GM23248 (cell line): ENCODE measurements around the gene FAM171A1. TPM values are rescaled to one million over a fixed set of nuclear protein-coding genes. Genes with fewer than 3 reads are reported as not detected.
"Not testable (repeated sequence)": the region's sequence is repeated elsewhere in the genome, so short reads cannot be mapped to it uniquely, and the experiment has no call there.

Source experiments
- DNase-seq: peaks from one replicate; pipeline ENCODE4 v3.0.0-alpha.2; 2015
- H2AFZ ChIP-seq: fragments of 200-600 bp; sonication (generic); 2 replicates; pipeline ENCODE4 v1.6.1; 2016; ENCODE audit warnings: antibody characterized with exemption
- H3F3A ChIP-seq: fragments of 200-600 bp; sonication (generic); 2 replicates; pipeline ENCODE4 v1.6.1; 2016; ENCODE audit warnings: mild to moderate bottlenecking, antibody characterized with exemption, mixed run types; ENCODE audit not compliant: insufficient read depth
- H3K27ac ChIP-seq: fragments of 200-600 bp; sonication (generic); 2 replicates; pipeline ENCODE4 v1.5.1; 2016; ENCODE audit warnings: mild to moderate bottlenecking
- H3K27me3 ChIP-seq: fragments of 200-600 bp; sonication (generic); replicated peaks from 2 replicates; pipeline ENCODE4 v1.6.1; 2016; ENCODE audit warnings: mild to moderate bottlenecking; ENCODE audit not compliant: insufficient read depth
- H3K36me3 ChIP-seq: fragments of 200-600 bp; sonication (generic); 2 replicates; pipeline ENCODE4 v1.6.1; 2016; ENCODE audit warnings: low read depth, mild to moderate bottlenecking
- H3K4me1 ChIP-seq: fragments of 200-600 bp; sonication (generic); 2 replicates; pipeline ENCODE4 v1.6.1; 2016; ENCODE audit warnings: mild to moderate bottlenecking; ENCODE audit not compliant: insufficient read depth
- H3K4me2 ChIP-seq: fragments of 200-600 bp; sonication (generic); one replicate; pipeline ENCODE4 v1.6.1; 2016; ENCODE audit warnings: mild to moderate bottlenecking; ENCODE audit not compliant: unreplicated experiment
- H3K4me3 ChIP-seq: fragments of 200-600 bp; sonication (generic); 2 replicates; pipeline ENCODE4 v1.5.1; 2016; ENCODE audit warnings: mild to moderate bottlenecking
- H3K79me2 ChIP-seq: fragments of 200-600 bp; sonication (generic); 2 replicates; pipeline ENCODE4 v1.6.1; 2016; ENCODE audit warnings: mild to moderate bottlenecking; ENCODE audit not compliant: insufficient read depth
- H3K9ac ChIP-seq: fragments of 200-600 bp; sonication (generic); 2 replicates; pipeline ENCODE4 v1.6.1; 2016; ENCODE audit warnings: mild to moderate bottlenecking
- H3K9me2 ChIP-seq: fragments of 200-600 bp; sonication (generic); 2 replicates; pipeline ENCODE4 v1.6.1; 2016; ENCODE audit warnings: mixed run types, mild to moderate bottlenecking, moderate library complexity; ENCODE audit not compliant: insufficient read depth
- H3K9me3 ChIP-seq: fragments of 200-600 bp; sonication (generic); one replicate; pipeline ENCODE4 v1.6.1; 2017; ENCODE audit warnings: low read depth
- H4K20me1 ChIP-seq: fragments of 200-600 bp; sonication (generic); 2 replicates; pipeline ENCODE4 v1.6.0; 2016; ENCODE audit not compliant: insufficient read depth
- EZH2 ChIP-seq: fragments of 200-600 bp; sonication (generic); IDR thresholded peaks from 2 replicates; pipeline ENCODE4 v1.6.1; 2018; ENCODE audit warnings: antibody characterized with exemption, mild to moderate bottlenecking; ENCODE audit not compliant: insufficient read depth, poor library complexity, severe bottlenecking
- EZH2phosphoT487 ChIP-seq: fragments of 200-600 bp; sonication (generic); IDR thresholded peaks from 2 replicates; pipeline ENCODE4 v1.6.1; 2018; ENCODE audit warnings: antibody characterized with exemption, moderate library complexity, mild to moderate bottlenecking, low read depth; ENCODE audit not compliant: insufficient read depth
- WGBS, 2 experiments: methylation state at CpG; one replicate each; pipeline ENCODE4 v1.1.6; 2015 to 2017; ENCODE audit warnings: low lambda C conversion rate in 2 of 2, low coverage in 1 of 2; ENCODE audit errors: missing lambda C conversion rate in 2 of 2; 5-methylcytosine and 5-hydroxymethylcytosine counted together
- in situ Hi-C: fragments of 300-500 bp; cut with MboI; formaldehyde crosslinking; loops from 2 replicates; pipeline ENCODE4 v1.15.0; 2020
- polyA plus RNA-seq: library from polyadenylated mRNA; unstranded; fragments of >200 nt; fragmentation: Nextera tagmentation; extraction: Ambion mirVana; gene quantifications from 2 replicates; pipeline ENCODE4 v1.2.1, GENCODE V29; 2016
- total RNA-seq: library from RNA; depleted of rRNA; stranded (reverse); fragments of >200 nt; shearing (Covaris generic); gene quantifications from 2 replicates; pipeline ENCODE4 v1.2.3, GENCODE V29; 2014

Gene FAM171A1
- total and polyA plus RNA-seq, 2 experiments from 2014 or later, result 11.2 to 25.2 TPM

- Histone ChIP-seq H4K20me1 (0 out of 2 replicates have a peak, but pooled peaks cover 2% of the 10 kb centered on the region), H3K9me2 (no peaks in the 10 kb centered on the region), H3K4me3 (no peak overlapping the region), H3K79me2 (peaks cover 37% of the 10 kb centered on the region), H3K9me3 (no peaks in the 10 kb centered on the region), H3F3A (no peaks in the 10 kb centered on the region), H3K27ac (no peak overlapping the region), H3K9ac (no peak overlapping the region), H3K4me1 (no peaks in the 10 kb centered on the region), H3K27me3 (no peaks in the 10 kb centered on the region), H3K36me3 (no peaks in the 10 kb centered on the region), H2AFZ (no peak overlapping the region), H3K4me2 (no peak overlapping the region)
- no peak for DNase-seq
- in situ Hi-C loops, result no loop called here
- no peak for TF ChIP-seq EZH2
- no peak for TF ChIP-seq EZH2phosphoT487
- WGBS, 2 experiments, result 94 to 97% methylated on average over 6 of the region's 6 CpGs
These were observed 65.5 kb downstream of the FAM171A1 start for GRCh38 chr10:15305634-15306033.

GRCh38 chr10:15305161-15305560 lies 65.9 kb downstream of the FAM171A1 start:
- Histone ChIP-seq H3K27ac (no peak overlapping the region), H3K9me2 (no peaks in the 10 kb centered on the region), H2AFZ (no peak overlapping the region), H3K4me2 (no peak overlapping the region), H3K9ac (no peak overlapping the region), H3K36me3 (no peaks in the 10 kb centered on the region), H3K4me1 (no peaks in the 10 kb centered on the region), H3K79me2 (peaks cover 38% of the 10 kb centered on the region), H3K27me3 (no peaks in the 10 kb centered on the region), H4K20me1 (0 out of 2 replicates have a peak, but pooled peaks cover 2% of the 10 kb centered on the region), H3K4me3 (no peak overlapping the region), H3K9me3 (no peaks in the 10 kb centered on the region), H3F3A (no peaks in the 10 kb centered on the region)
- WGBS, 2 experiments, result 98 to 100% methylated on average over 2 of the region's 2 CpGs
- no peak for DNase-seq
- in situ Hi-C loops, result no loop called here
- no peak for TF ChIP-seq EZH2phosphoT487

GRCh38 chr10:15302188-15302956 lies 68.7 kb downstream of the FAM171A1 start:
- H3K27ac ChIP-seq, H4K20me1 ChIP-seq, H3F3A ChIP-seq: not testable (repeated sequence)

DNA sequence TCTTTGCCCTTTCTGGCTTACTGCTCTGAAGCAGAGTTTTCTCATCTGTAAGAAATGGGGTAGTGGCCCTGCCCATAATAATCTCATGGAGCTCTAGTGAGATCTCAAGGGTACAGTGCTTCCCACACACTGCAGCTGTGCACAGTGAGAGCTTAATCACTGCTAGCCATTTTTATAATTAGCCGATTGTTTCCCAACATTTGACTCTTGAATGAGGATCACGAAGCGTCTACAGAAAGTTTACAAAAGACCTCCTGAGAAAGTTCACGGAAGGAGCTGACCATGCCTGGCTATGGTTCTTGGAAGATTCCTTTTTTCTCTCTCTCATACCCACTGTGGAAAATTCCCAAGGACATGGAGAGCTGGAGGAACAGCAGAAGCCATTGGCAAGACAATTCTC lies 70.4 kb downstream of the FAM171A1 start:
- H3K27ac ChIP-seq, result no peak overlapping the region
- H3K4me1 ChIP-seq, result peaks cover 4% of the 10 kb centered on the region; the same call in 1 of the 2 replicates
- H3K4me3 ChIP-seq, result no peak overlapping the region
- H4K20me1 ChIP-seq, result no peaks in the 10 kb centered on the region
- no peak overlapping the region for H2AFZ ChIP-seq
- H3K4me2 ChIP-seq, result no peak overlapping the region
- 0 out of 2 replicates have a peak, but pooled peaks cover under 1% of the 10 kb centered on the region for H3F3A ChIP-seq
- in situ Hi-C loops, result no loop called here
- peaks cover 30% of the 10 kb centered on the region for H3K79me2 ChIP-seq
- no peak for DNase-seq
- no peaks in the 10 kb centered on the region for H3K27me3 ChIP-seq
- H3K9ac ChIP-seq, result no peak overlapping the region
- no peaks in the 10 kb centered on the region for H3K9me2 ChIP-seq
- 70 to 82% methylated on average over 4 of the region's 4 CpGs for WGBS, 2 experiments
- TF ChIP-seq EZH2, result no peak
- TF ChIP-seq EZH2phosphoT487, result no peak
- H3K36me3 ChIP-seq, result no peaks in the 10 kb centered on the region
- no peaks in the 10 kb centered on the region for H3K9me3 ChIP-seq

More at GRCh38 chr10:15302188-15302956, 68.7 kb downstream of the FAM171A1 start:
- DNase-seq, H3K4me2 ChIP-seq, H3K27me3 ChIP-seq, H3K9me2 ChIP-seq, H3K4me3 ChIP-seq, in situ Hi-C loops, H3K4me1 ChIP-seq, H3K9me3 ChIP-seq, H3K9ac ChIP-seq, H3K36me3 ChIP-seq, H2AFZ ChIP-seq: not testable (repeated sequence)
- H3K79me2 ChIP-seq, result peaks cover 36% of the 10 kb centered on the region
- WGBS, 2 experiments, result 91 to 93% methylated on average over 15 of the region's 15 CpGs
